Activated CD8-positive, alpha-beta T cell treated with anti-CD3 and anti-CD28 coated beads for 36 hours (primary cell): Measurements from ENCODE around the gene DOCK3. TPM values are rescaled to one million over a fixed set of nuclear protein-coding genes. Genes with fewer than 3 reads are reported as not detected.
"Not testable (repeated sequence)": the region's sequence is repeated elsewhere in the genome, so short reads cannot be mapped to it uniquely, and the experiment has no call there.

Source experiments
- ATAC-seq: fragments of 200-7000 bp; cut with Tn5 transposase; one replicate; pipeline ENCODE4 v1.10.0; 2021; ENCODE audit warnings: mild to moderate bottlenecking, moderate library complexity
- CTCF ChIA-PET: fragments of 350-600 bp; sonication (Branson Sonifier 250); formaldehyde crosslinking; loops from one replicate; lab custom pipeline; 2021; ENCODE audit warnings: antibody characterized with exemption; lab: Charles Lee
- POLR2A ChIA-PET: fragments of 350-600 bp; sonication (Branson Sonifier 250); formaldehyde crosslinking; loops from one replicate; lab custom pipeline; 2021; ENCODE audit warnings: antibody characterized with exemption; lab: Charles Lee
- DNase-seq: peaks from one replicate; pipeline ENCODE4 v3.0.0-alpha.2; 2020
- H3K27ac Mint-ChIP-seq: one replicate; pipeline ENCODE4 v1.8.0; 2021; ENCODE audit warnings: mild to moderate bottlenecking, mixed read lengths
- H3K27me3 Mint-ChIP-seq: one replicate; pipeline ENCODE4 v1.8.0; 2021; ENCODE audit warnings: mixed read lengths
- H3K36me3 Mint-ChIP-seq: one replicate; pipeline ENCODE4 v1.8.0; 2021; ENCODE audit warnings: low read depth, mixed read lengths
- H3K4me1 Mint-ChIP-seq: one replicate; pipeline ENCODE4 v1.8.0; 2021; ENCODE audit warnings: low read depth, mixed read lengths
- H3K4me3 Mint-ChIP-seq: one replicate; pipeline ENCODE4 v1.8.0; 2021; ENCODE audit warnings: mild to moderate bottlenecking, moderate library complexity, mixed read lengths
- H3K9me3 Mint-ChIP-seq: one replicate; pipeline ENCODE4 v1.8.0; 2021; ENCODE audit warnings: mixed read lengths
- CTCF ChIP-seq: fragments of 200-600 bp; IDR thresholded peaks from one replicate; pipeline ENCODE4 v1.8.0; 2022; ENCODE audit warnings: antibody characterized with exemption, mild to moderate bottlenecking
- intact Hi-C: fragments of 100-400 bp; cut with micrococcal nuclease; formaldehyde crosslinking; loops from one replicate; pipeline ENCODE4 v1.10.0; 2022
- total RNA-seq, 2 experiments: library from RNA; stranded (reverse); gene quantifications; one replicate each; pipeline ENCODE4 v1.2.3, GENCODE V29; 2021

DOCK3 gene
- total RNA-seq, 2 experiments from 2014 or later: 3.6 to 4.2 TPM

GRCh38 chr3:51307458-51307857, 632.7 kb downstream of the DOCK3 start:
- ATAC-seq (no peak), DNase-seq (no peak)
- Mint-ChIP-seq H3K36me3 (peaks cover 8% of the 10 kb centered on the region), H3K27ac (no peak overlapping the region), H3K27me3 (no peaks in the 10 kb centered on the region), H3K9me3 (peaks cover 9% of the 10 kb centered on the region), H3K4me1 (no peaks in the 10 kb centered on the region), H3K4me3 (no peak overlapping the region)
- POLR2A ChIA-PET: interaction anchor here (0.6 kb wide), 1 partner anchor 232 kb away, joined by 3 read pairs; no protein-coding TSS in a partner anchor
- intact Hi-C loops: no loop called here
- no peak for TF ChIP-seq CTCF
- CTCF ChIA-PET: interaction anchor here (1.3 kb wide), 1 partner anchor 11 kb away, joined by 3 read pairs; no protein-coding TSS in a partner anchor

GRCh38 chr3:51307945-51308607, 633.3 kb downstream of the DOCK3 start:
- intact Hi-C loops, H3K4me3 Mint-ChIP-seq, POLR2A ChIA-PET, DNase-seq, H3K27me3 Mint-ChIP-seq, CTCF ChIA-PET, ATAC-seq, H3K9me3 Mint-ChIP-seq, H3K4me1 Mint-ChIP-seq, H3K36me3 Mint-ChIP-seq, H3K27ac Mint-ChIP-seq: not testable (repeated sequence)

- H3K27ac Mint-ChIP-seq: no peak overlapping the region
- H3K36me3 Mint-ChIP-seq: peaks cover 6% of the 10 kb centered on the region
- no peak overlapping the region for H3K4me3 Mint-ChIP-seq
- ChIA-PET POLR2A (no interaction called here), CTCF (interaction anchor here (0.9 to 1.7 kb wide), 5 partner anchors 27 to 695 kb away, joined by 3 to 5 read pairs (median 4); no protein-coding TSS in a partner anchor)
- H3K27me3 Mint-ChIP-seq: no peaks in the 10 kb centered on the region
- H3K4me1 Mint-ChIP-seq: no peaks in the 10 kb centered on the region
- intact Hi-C loops: no loop called here
- H3K9me3 Mint-ChIP-seq: peaks cover 8% of the 10 kb centered on the region
- TF ChIP-seq CTCF: no peak
- DNase-seq: no peak
- no peak for ATAC-seq
Observed at GRCh38 chr3:51311055-51311454, 636.3 kb downstream of the DOCK3 start.

DNA sequence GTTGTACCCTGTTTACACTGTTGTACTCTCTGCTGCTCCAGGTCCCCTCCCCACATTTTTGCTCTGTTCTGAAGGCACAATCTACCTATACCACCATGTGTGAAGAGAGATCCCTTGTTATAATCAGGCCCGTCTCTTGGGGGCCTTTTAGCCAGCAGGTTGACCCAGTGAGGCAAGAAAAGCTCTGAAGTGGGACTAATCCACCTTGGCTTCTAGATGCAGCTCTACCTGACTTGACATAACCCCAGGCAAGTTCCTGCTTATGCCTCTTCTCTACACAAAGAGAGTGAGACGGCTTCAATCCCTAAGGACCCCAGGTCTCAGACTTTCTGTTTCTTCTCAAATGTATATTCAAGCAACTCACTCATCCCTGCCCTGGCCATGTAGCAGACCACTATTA, 653.5 kb downstream of the DOCK3 start:
- no peak for DNase-seq
- POLR2A ChIA-PET: no interaction called here
- Mint-ChIP-seq H3K4me3 (no peak overlapping the region), H3K27me3 (no peaks in the 10 kb centered on the region), H3K36me3 (no peaks in the 10 kb centered on the region), H3K9me3 (peaks cover 3% of the 10 kb centered on the region), H3K27ac (no peak overlapping the region), H3K4me1 (no peaks in the 10 kb centered on the region)
- no peak for TF ChIP-seq CTCF
- no peak for ATAC-seq
- intact Hi-C loops: no loop called here
- CTCF ChIA-PET: no interaction called here

DNA sequence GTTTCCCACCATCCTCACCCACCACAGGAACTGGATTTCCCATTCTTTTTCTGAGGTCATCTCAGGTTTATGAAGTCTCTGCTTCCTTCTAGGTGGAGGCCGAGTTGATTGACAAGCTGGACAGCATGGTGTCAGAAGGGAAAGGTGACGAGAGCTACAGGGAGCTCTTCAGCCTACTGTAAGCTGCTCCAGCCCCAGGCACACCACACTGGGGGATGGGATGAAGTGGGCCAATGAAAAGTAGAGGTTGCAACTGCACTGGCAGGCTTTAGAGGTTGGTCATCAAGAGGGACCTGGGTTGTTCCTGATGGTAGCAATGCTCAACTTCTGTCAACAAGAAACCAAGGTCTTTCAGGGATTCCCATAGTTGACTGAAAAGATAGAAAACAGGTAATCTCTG, 655.3 kb downstream of the DOCK3 start:
- CTCF ChIA-PET: interaction anchor here (0.9 kb wide), 1 partner anchor 13 kb away, joined by 3 read pairs; no protein-coding TSS in a partner anchor
- POLR2A ChIA-PET: no interaction called here
- no peak for DNase-seq
- H3K4me1 Mint-ChIP-seq: no peaks in the 10 kb centered on the region
- H3K27me3 Mint-ChIP-seq: no peaks in the 10 kb centered on the region
- no peak for TF ChIP-seq CTCF
- intact Hi-C loops: no loop called here
- H3K9me3 Mint-ChIP-seq: peaks cover 3% of the 10 kb centered on the region
- no peak overlapping the region for H3K4me3 Mint-ChIP-seq
- H3K27ac Mint-ChIP-seq: no peak overlapping the region
- ATAC-seq: no peak
- no peaks in the 10 kb centered on the region for H3K36me3 Mint-ChIP-seq
